Transverse colon (tissue), 4 donors: ENCODE results near the gene ZSCAN26.
"Not testable (repeated sequence)": the region's sequence is repeated elsewhere in the genome, so short reads cannot be mapped to it uniquely, and the experiment has no call there.

Source experiments
- POLR2A ChIP-seq: fragments of 450-650 bp; IDR thresholded peaks from one replicate; pipeline ENCODE4 v1.6.1; 2016; ENCODE audit warnings: antibody characterized with exemption, mild to moderate bottlenecking, moderate library complexity
- POLR2AphosphoS5 ChIP-seq, 3 donors: sonication (generic); formaldehyde crosslinking; IDR thresholded peaks; one replicate each; pipeline ENCODE4 v1.6.1; 2016; ENCODE audit warnings: antibody characterized with exemption in 3 of 3
- TF ChIP-seq, protein P1 (sequence below), 5 experiments: fragments of 200-600 bp in 3 of 5; fragments of 450-650 bp in 2 of 5; sonication (generic) in 3 of 5; IDR thresholded peaks; 1 replicate in 2 of 5; 2 replicates in 3 of 5; pipeline ENCODE4 v1.5.1; 2016 to 2017; ENCODE audit warnings: antibody characterized with exemption in 5 of 5, inconsistent platforms in 3 of 5, mild to moderate bottlenecking in 2 of 5, moderate library complexity in 1 of 5

DNA sequence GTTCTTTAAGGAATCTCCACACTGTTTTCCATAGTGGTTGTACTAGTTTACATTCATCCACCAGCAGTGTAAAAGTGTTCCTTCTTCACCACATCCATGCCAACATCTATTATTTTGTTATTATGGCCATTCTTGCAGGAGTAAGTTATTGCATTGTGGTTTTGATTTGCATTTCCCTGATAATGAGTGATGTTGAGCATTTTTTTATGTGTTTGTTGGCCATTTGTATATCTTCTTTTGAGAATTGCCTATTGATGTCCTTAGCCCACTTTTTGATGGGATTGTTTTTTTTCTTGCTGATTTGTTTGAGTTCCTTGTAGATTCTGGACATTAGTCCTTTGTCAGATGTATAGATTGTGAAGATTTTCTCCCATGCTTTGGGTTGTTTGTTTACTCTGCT lies 39.4 kb downstream of the ZSCAN26 start:
- TF ChIP-seq, protein P1, sequence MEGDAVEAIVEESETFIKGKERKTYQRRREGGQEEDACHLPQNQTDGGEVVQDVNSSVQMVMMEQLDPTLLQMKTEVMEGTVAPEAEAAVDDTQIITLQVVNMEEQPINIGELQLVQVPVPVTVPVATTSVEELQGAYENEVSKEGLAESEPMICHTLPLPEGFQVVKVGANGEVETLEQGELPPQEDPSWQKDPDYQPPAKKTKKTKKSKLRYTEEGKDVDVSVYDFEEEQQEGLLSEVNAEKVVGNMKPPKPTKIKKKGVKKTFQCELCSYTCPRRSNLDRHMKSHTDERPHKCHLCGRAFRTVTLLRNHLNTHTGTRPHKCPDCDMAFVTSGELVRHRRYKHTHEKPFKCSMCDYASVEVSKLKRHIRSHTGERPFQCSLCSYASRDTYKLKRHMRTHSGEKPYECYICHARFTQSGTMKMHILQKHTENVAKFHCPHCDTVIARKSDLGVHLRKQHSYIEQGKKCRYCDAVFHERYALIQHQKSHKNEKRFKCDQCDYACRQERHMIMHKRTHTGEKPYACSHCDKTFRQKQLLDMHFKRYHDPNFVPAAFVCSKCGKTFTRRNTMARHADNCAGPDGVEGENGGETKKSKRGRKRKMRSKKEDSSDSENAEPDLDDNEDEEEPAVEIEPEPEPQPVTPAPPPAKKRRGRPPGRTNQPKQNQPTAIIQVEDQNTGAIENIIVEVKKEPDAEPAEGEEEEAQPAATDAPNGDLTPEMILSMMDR (IDR thresholded peaks at IDR 0.05) = not testable (repeated sequence)
- TF ChIP-seq POLR2AphosphoS5 (IDR thresholded peaks at IDR 0.05); POLR2A: not testable (repeated sequence)
